B cell (primary cell): ENCODE data around the gene RARA.

ENCODE experiments used
- EZH2 ChIP-seq: IDR thresholded peaks from 2 replicates; pipeline ENCODE4 v1.6.1; 2012; ENCODE audit warnings: borderline replicate concordance, low read depth, mild to moderate bottlenecking, moderate library complexity, low read length; ENCODE audit not compliant: insufficient read depth, poor library complexity, severe bottlenecking
- TF ChIP-seq, protein P1 (sequence below): fragments of 200-600 bp; IDR thresholded peaks from one replicate; pipeline ENCODE4 v1.8.0; 2022; ENCODE audit warnings: antibody characterized with exemption, mild to moderate bottlenecking

DNA sequence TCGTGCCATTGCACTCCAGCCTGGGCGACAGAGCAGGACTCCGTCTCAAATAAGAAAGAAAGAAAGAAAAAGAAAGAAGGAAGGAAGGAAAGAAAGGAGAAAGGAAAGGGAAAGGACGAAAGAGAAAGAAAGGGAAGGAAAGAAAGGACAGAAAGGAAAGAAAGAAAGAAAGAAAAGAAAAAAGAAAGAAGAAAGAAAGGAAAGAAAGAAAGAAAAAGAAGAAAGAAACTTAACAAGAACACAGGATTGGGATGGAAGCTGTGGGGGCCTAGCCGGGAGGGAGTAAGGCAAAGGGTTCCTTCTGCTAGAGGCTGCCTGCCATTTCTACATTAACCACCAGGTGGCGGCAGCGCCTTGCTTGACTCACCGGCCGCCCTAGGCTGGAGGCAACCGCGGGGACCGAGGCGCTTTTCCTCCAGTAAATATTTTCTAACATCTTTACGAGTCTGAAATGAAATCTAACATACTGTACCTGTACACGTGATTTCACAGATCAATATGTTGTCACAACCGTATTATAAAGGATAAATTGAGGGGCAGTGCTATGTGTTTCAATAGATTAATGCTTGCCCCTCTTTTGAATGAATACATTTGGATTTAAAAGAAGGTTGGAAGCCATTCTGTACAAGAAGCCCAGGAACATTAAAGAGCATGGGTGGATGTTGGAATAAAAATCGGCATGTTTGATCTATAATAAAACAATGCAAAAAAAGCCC is 49.5 kb downstream of the RARA start:
- TF ChIP-seq, protein P1, sequence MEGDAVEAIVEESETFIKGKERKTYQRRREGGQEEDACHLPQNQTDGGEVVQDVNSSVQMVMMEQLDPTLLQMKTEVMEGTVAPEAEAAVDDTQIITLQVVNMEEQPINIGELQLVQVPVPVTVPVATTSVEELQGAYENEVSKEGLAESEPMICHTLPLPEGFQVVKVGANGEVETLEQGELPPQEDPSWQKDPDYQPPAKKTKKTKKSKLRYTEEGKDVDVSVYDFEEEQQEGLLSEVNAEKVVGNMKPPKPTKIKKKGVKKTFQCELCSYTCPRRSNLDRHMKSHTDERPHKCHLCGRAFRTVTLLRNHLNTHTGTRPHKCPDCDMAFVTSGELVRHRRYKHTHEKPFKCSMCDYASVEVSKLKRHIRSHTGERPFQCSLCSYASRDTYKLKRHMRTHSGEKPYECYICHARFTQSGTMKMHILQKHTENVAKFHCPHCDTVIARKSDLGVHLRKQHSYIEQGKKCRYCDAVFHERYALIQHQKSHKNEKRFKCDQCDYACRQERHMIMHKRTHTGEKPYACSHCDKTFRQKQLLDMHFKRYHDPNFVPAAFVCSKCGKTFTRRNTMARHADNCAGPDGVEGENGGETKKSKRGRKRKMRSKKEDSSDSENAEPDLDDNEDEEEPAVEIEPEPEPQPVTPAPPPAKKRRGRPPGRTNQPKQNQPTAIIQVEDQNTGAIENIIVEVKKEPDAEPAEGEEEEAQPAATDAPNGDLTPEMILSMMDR: peak; percentile 100
- no peak for TF ChIP-seq EZH2
